ENCODE measurements around the gene RAD54L2.
"Not testable (repeated sequence)": the region's sequence is repeated elsewhere in the genome, so short reads cannot be mapped to it uniquely, and the experiment has no call there.

- TF ChIP-seq CTCF (IDR thresholded peaks at IDR 0.05; ENCODE audit: insufficient read depth, low read length); POLR2AphosphoS5 (IDR thresholded peaks at IDR 0.05; ENCODE audit: low read depth); REST (IDR thresholded peaks at IDR 0.05; ENCODE audit: insufficient replicate concordance, low read depth): not testable (repeated sequence)
Observed at GRCh38 chr3:51562403-51562802, 23.9 kb downstream of the RAD54L2 start.

Measured in HL-60 (cell line).